ENCODE measurements around the gene UCN. TPM values are rescaled to one million over a fixed set of nuclear protein-coding genes. Genes with fewer than 3 reads are reported as not detected.

The UCN gene
- total and polyA plus RNA-seq, 2 donors from 2014 or later: 1.3 to 1.4 TPM

DNA sequence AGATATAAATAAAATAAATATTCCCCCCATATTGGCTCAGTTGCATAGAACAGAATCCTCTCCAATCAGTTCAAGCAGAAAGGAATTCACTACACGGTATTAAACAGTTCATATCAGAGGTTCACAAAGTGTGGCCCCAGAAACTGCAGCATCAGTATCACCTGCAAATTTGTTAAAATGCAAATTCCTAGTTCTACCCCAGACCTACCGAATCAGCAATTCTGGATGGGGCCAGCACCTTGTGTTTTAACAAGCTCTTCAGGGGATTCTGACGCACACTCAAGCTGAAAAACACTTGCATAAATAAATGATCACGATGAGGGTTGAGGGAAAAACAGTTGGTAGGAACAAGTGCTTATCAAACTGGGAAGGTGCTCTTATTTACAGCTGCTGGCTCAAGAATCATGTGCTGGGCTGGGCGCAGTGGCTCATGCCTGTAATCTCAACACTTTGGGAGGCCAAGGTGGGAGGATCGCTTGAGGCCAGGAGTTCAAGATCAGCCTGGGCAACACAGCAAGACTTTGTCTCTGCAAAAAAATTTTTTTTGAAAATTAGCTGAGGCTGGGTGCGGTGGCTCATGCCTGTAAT is 42.0 kb upstream of the UCN start:
- FAIRE-seq: no peak
- intact Hi-C loops (cut with DNase I): no loop called here
- H3K4me3 ChIP-seq (ENCODE audit: low read length in 3 of 3): no peak overlapping the region
- no peaks in the 10 kb centered on the region for H3K27me3 ChIP-seq (ENCODE audit: control insufficient read depth, insufficient read depth, low read length)
- no peak for DNase-seq
- H3K27ac ChIP-seq (ENCODE audit: low read depth in 2 of 2, low read length in 2 of 2): no peak overlapping the region
- no peaks in the 10 kb centered on the region for H3K9me3 ChIP-seq (ENCODE audit: control insufficient read depth in 2 of 3, insufficient read depth in 1 of 3, low read length in 3 of 3)
- H3K9ac ChIP-seq (ENCODE audit: low read length in 3 of 3): no peak overlapping the region
- H3K4me1 ChIP-seq (ENCODE audit: control insufficient read depth in 2 of 3, insufficient read depth in 2 of 3, low read depth in 1 of 3, low read length in 3 of 3): no peaks in the 10 kb centered on the region
- no peaks in the 10 kb centered on the region for H3K36me3 ChIP-seq (ENCODE audit: control insufficient read depth in 2 of 3, insufficient read depth in 3 of 3, low read length in 3 of 3)
- TF ChIP-seq, protein P1, sequence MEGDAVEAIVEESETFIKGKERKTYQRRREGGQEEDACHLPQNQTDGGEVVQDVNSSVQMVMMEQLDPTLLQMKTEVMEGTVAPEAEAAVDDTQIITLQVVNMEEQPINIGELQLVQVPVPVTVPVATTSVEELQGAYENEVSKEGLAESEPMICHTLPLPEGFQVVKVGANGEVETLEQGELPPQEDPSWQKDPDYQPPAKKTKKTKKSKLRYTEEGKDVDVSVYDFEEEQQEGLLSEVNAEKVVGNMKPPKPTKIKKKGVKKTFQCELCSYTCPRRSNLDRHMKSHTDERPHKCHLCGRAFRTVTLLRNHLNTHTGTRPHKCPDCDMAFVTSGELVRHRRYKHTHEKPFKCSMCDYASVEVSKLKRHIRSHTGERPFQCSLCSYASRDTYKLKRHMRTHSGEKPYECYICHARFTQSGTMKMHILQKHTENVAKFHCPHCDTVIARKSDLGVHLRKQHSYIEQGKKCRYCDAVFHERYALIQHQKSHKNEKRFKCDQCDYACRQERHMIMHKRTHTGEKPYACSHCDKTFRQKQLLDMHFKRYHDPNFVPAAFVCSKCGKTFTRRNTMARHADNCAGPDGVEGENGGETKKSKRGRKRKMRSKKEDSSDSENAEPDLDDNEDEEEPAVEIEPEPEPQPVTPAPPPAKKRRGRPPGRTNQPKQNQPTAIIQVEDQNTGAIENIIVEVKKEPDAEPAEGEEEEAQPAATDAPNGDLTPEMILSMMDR (IDR thresholded peaks at IDR 0.05; ENCODE audit: borderline replicate concordance, extremely low read depth, insufficient read depth): no peak

DNA sequence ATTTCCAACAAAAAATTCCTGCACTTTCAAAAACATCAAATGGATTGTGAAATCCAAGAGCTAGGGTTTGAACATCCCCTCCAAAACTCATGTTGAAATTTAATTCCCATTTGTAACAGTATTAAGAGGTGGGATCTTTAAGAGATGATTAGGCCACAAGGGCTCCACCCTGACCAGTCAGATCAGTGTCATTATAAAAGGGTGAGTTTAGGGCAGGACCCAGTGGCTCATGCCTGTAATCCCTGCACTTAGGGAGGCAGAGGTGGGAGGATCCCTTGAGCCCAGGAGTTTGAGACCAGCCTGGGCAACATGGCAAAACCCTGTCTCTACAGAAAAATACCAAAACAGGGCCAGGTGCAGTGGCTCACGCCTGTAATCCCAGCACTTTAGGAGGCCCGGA is 39.4 kb upstream of the UCN start:
- Histone ChIP-seq H3K9ac (ENCODE audit: low read length in 3 of 3) (no peak overlapping the region), H3K27me3 (ENCODE audit: control insufficient read depth, insufficient read depth, low read length) (no peaks in the 10 kb centered on the region), H3K36me3 (ENCODE audit: control insufficient read depth in 2 of 3, insufficient read depth in 3 of 3, low read length in 3 of 3) (peaks cover 0 to 5% (median 2%) of the 10 kb centered on the region in 3 donors), H3K27ac (ENCODE audit: low read depth in 2 of 2, low read length in 2 of 2) (no peak overlapping the region), H3K4me3 (ENCODE audit: low read length in 3 of 3) (no peak overlapping the region), H3K4me1 (ENCODE audit: control insufficient read depth in 2 of 3, insufficient read depth in 2 of 3, low read depth in 1 of 3, low read length in 3 of 3) (no peaks in the 10 kb centered on the region), H3K9me3 (ENCODE audit: control insufficient read depth in 2 of 3, insufficient read depth in 1 of 3, low read length in 3 of 3) (no peaks in the 10 kb centered on the region)
- FAIRE-seq (no peak), DNase-seq (no peak)
- TF ChIP-seq, protein P1 (IDR thresholded peaks at IDR 0.05; ENCODE audit: borderline replicate concordance, extremely low read depth, insufficient read depth): no peak
- intact Hi-C loops (cut with DNase I): no loop called here

DNA sequence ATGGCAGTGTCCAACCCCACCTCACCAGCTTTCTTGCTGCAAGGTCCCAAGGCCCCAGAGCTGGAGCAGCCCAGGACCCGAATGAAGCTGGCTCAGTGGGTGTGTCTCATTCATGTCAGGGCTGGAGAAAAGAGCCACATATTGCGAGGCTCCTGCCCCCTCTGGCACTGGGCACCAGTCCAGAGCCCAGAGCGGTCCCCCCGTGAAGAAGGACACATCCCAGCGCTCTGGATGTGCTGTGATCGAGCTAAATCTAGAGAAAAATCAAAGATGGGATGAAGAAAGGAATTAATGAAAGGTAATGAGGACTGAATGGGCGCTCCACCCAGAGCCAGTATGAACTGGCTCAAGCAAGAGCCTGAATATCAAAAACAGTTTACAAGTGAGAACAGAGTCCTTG is 27.9 kb upstream of the UCN start:
- H3K9ac ChIP-seq (ENCODE audit: low read length in 3 of 3): no peak overlapping the region
- no peaks in the 10 kb centered on the region for H3K4me1 ChIP-seq (ENCODE audit: control insufficient read depth in 2 of 3, insufficient read depth in 2 of 3, low read depth in 1 of 3, low read length in 3 of 3)
- no peak overlapping the region for H3K4me3 ChIP-seq (ENCODE audit: low read length in 3 of 3)
- no peak overlapping the region for H3K27ac ChIP-seq (ENCODE audit: low read depth in 2 of 2, low read length in 2 of 2)
- H3K27me3 ChIP-seq (ENCODE audit: control insufficient read depth, insufficient read depth, low read length): no peaks in the 10 kb centered on the region
- intact Hi-C loops (cut with DNase I): no loop called here
- H3K36me3 ChIP-seq (ENCODE audit: control insufficient read depth in 2 of 3, insufficient read depth in 3 of 3, low read length in 3 of 3): peaks cover 9 to 44% (median 35%) of the 10 kb centered on the region in 3 donors
- TF ChIP-seq, protein P1 (IDR thresholded peaks at IDR 0.05; ENCODE audit: borderline replicate concordance, extremely low read depth, insufficient read depth): no peak
- FAIRE-seq (no peak), DNase-seq (peak in 1 of 5 donors; percentile 37)
- no peaks in the 10 kb centered on the region for H3K9me3 ChIP-seq (ENCODE audit: control insufficient read depth in 2 of 3, insufficient read depth in 1 of 3, low read length in 3 of 3)

GRCh38 chr2:27335311-27335710 is 27.1 kb upstream of the UCN start:
- Histone ChIP-seq H3K36me3 (ENCODE audit: control insufficient read depth in 2 of 3, insufficient read depth in 3 of 3, low read length in 3 of 3) (peaks cover 9 to 39% (median 36%) of the 10 kb centered on the region in 3 donors), H3K27ac (ENCODE audit: low read depth in 2 of 2, low read length in 2 of 2) (no peak overlapping the region), H3K9ac (ENCODE audit: low read length in 3 of 3) (no peak overlapping the region), H3K27me3 (ENCODE audit: control insufficient read depth, insufficient read depth, low read length) (no peaks in the 10 kb centered on the region), H3K4me1 (ENCODE audit: control insufficient read depth in 2 of 3, insufficient read depth in 2 of 3, low read depth in 1 of 3, low read length in 3 of 3) (no peaks in the 10 kb centered on the region), H3K4me3 (ENCODE audit: low read length in 3 of 3) (no peak overlapping the region), H3K9me3 (ENCODE audit: control insufficient read depth in 2 of 3, insufficient read depth in 1 of 3, low read length in 3 of 3) (no peaks in the 10 kb centered on the region)
- intact Hi-C loops (cut with DNase I): no loop called here
- FAIRE-seq (no peak), DNase-seq (peak in 1 of 5 donors; percentile 21)
- TF ChIP-seq, protein P1 (IDR thresholded peaks at IDR 0.05; ENCODE audit: borderline replicate concordance, extremely low read depth, insufficient read depth): no peak
